GM23338 (cell line): ENCODE results near the gene AFF2. TPM values are rescaled to one million over a fixed set of nuclear protein-coding genes. Genes with fewer than 3 reads are reported as not detected.
A peak's percentile ranks its signal among the peaks of the same experiment; 100 is the strongest.

Experiments
- ATAC-seq: fragments of 200-7000 bp; cut with Tn5 transposase; 3 replicates; pipeline ENCODE4 v1.9.1; 2020
- DNase-seq: peaks from one replicate; pipeline ENCODE4 v3.0.0-alpha.2; 2015; ENCODE audit warnings: low spot score
- H2AFZ ChIP-seq: fragments of 200-600 bp; sonication (generic); 2 replicates; pipeline ENCODE4 v1.8.0; 2016; ENCODE audit warnings: antibody characterized with exemption, mild to moderate bottlenecking, moderate library complexity
- H3F3A ChIP-seq: fragments of 200-600 bp; sonication (generic); replicated peaks from 2 replicates; pipeline ENCODE4 v1.8.0; 2017; ENCODE audit warnings: antibody characterized with exemption, mixed run types, low read depth
- H3K27ac ChIP-seq: fragments of 200-600 bp; sonication (generic); 2 replicates; pipeline ENCODE4 v1.6.1; 2016; ENCODE audit warnings: low read depth
- H3K27me3 ChIP-seq: fragments of 200-600 bp; sonication (generic); 2 replicates; pipeline ENCODE4 v1.8.0; 2016; ENCODE audit warnings: mild to moderate bottlenecking, mixed run types, moderate library complexity; ENCODE audit not compliant: insufficient read depth
- H3K36me3 ChIP-seq: fragments of 200-600 bp; sonication (generic); 2 replicates; pipeline ENCODE4 v1.8.0; 2016; ENCODE audit warnings: mild to moderate bottlenecking; ENCODE audit not compliant: insufficient read depth
- H3K4me1 ChIP-seq: fragments of 200-600 bp; sonication (generic); 2 replicates; pipeline ENCODE4 v1.8.0; 2016; ENCODE audit warnings: mild to moderate bottlenecking, moderate library complexity; ENCODE audit not compliant: insufficient read depth
- H3K4me2 ChIP-seq: fragments of 200-600 bp; sonication (generic); 2 replicates; pipeline ENCODE4 v1.7.1; 2017; ENCODE audit warnings: mixed run types
- H3K4me3 ChIP-seq: fragments of 200-600 bp; sonication (generic); 2 replicates; pipeline ENCODE4 v1.6.1; 2016; ENCODE audit warnings: mixed run types
- H3K79me2 ChIP-seq: fragments of 200-600 bp; sonication (generic); replicated peaks from 2 replicates; pipeline ENCODE4 v1.8.0; 2017; ENCODE audit warnings: mild to moderate bottlenecking; ENCODE audit not compliant: insufficient read depth
- H3K9me2 ChIP-seq: fragments of 200-600 bp; sonication (generic); 2 replicates; pipeline ENCODE4 v1.8.0; 2017; ENCODE audit not compliant: insufficient read depth
- H4K20me1 ChIP-seq: fragments of 200-600 bp; sonication (generic); replicated peaks from 2 replicates; pipeline ENCODE4 v1.8.0; 2017; ENCODE audit warnings: mild to moderate bottlenecking; ENCODE audit not compliant: insufficient read depth
- H3K27ac Mint-ChIP-seq: 2 replicates; pipeline ENCODE4 v1.8.0; 2020; ENCODE audit warnings: inconsistent platforms, mild to moderate bottlenecking, moderate library complexity, mixed read lengths
- H3K27me3 Mint-ChIP-seq: 3 replicates; pipeline ENCODE4 v1.8.0; 2022; ENCODE audit warnings: low read depth, mild to moderate bottlenecking, moderate library complexity, mixed read lengths, inconsistent platforms; ENCODE audit not compliant: insufficient read depth, poor library complexity
- H3K36me3 Mint-ChIP-seq: 3 replicates; pipeline ENCODE4 v1.8.0; 2021; ENCODE audit warnings: low read depth, mild to moderate bottlenecking, inconsistent platforms, moderate library complexity, mixed read lengths
- H3K4me1 Mint-ChIP-seq: 3 replicates; pipeline ENCODE4 v1.8.0; 2020; ENCODE audit warnings: mild to moderate bottlenecking, inconsistent platforms, mixed read lengths
- H3K4me3 Mint-ChIP-seq: 3 replicates; pipeline ENCODE4 v1.8.0; 2021; ENCODE audit warnings: moderate library complexity, mild to moderate bottlenecking, inconsistent platforms, mixed read lengths
- H3K9me3 Mint-ChIP-seq: 3 replicates; pipeline ENCODE4 v1.8.0; 2020; ENCODE audit warnings: moderate library complexity, mild to moderate bottlenecking, inconsistent platforms, mixed read lengths
- EZH2phosphoT487 ChIP-seq: fragments of 200-600 bp; sonication (generic); IDR thresholded peaks from one replicate; pipeline ENCODE4 v1.8.1; 2018; ENCODE audit warnings: antibody characterized with exemption; ENCODE audit not compliant: unreplicated experiment
- NANOG ChIP-seq: IDR thresholded peaks from 2 replicates; pipeline ENCODE4 v1.6.1; 2016; ENCODE audit warnings: antibody characterized with exemption, borderline replicate concordance
- STAT1 ChIP-seq: IDR thresholded peaks from one replicate; pipeline ENCODE4 v1.6.1; 2016; ENCODE audit warnings: antibody characterized with exemption; ENCODE audit not compliant: unreplicated experiment
- ZNF114 ChIP-seq: fragments of 250-450 bp; sonication (Bioruptor Pico); IDR thresholded peaks from 2 replicates; pipeline ENCODE4 v1.5.0; 2020; ENCODE audit warnings: mild to moderate bottlenecking, moderate library complexity
- ZNF462 ChIP-seq: fragments of 250-450 bp; sonication (Bioruptor Pico); IDR thresholded peaks from 2 replicates; pipeline ENCODE4 v1.5.0; 2020; ENCODE audit warnings: mild to moderate bottlenecking, moderate library complexity
- polyA plus RNA-seq: library from polyadenylated mRNA; unstranded; fragments of >200 nt; fragmentation: Nextera tagmentation; extraction: Ambion mirVana; gene quantifications from 2 replicates; pipeline ENCODE4 v1.2.1, GENCODE V29; 2016
- total RNA-seq: library from RNA; depleted of rRNA; stranded (reverse); fragments of >200 nt; shearing (Covaris generic); gene quantifications from 2 replicates; pipeline ENCODE4 v1.2.3, GENCODE V29; 2014
- TF ChIP-seq, protein P1 (sequence below), 2 experiments: fragments of 200-600 bp in 1 of 2; sonication (generic) in 1 of 2; conservative IDR thresholded peaks; 2 replicates each; pipeline versions ENCODE4 v1.5.1 to v1.6.1; 2016 to 2017; ENCODE audit warnings: antibody characterized with exemption in 2 of 2, low read depth in 2 of 2, mild to moderate bottlenecking in 2 of 2, moderate library complexity in 1 of 2

Gene AFF2
- total and polyA plus RNA-seq, 2 experiments from 2014 or later, result 1.6 to 5.8 TPM

GRCh38 chrX:148856505-148856904 lies 356.1 kb downstream of the AFF2 start (continued):
- TF ChIP-seq ZNF462 (CRISPR knock-in tag), result no peak
- no peak for TF ChIP-seq NANOG

GRCh38 chrX:148865277-148866210 lies 365.1 kb downstream of the AFF2 start:
- H3K27me3 Mint-ChIP-seq, result peaks cover 2% of the 10 kb centered on the region
- H3K27ac Mint-ChIP-seq, result no peak overlapping the region
- H3K4me1 Mint-ChIP-seq, result peaks cover 25% of the 10 kb centered on the region
- no peak overlapping the region for H3K4me2 ChIP-seq
- H3K79me2 ChIP-seq, result no peaks in the 10 kb centered on the region
- H3K36me3 Mint-ChIP-seq, result no peaks in the 10 kb centered on the region
- H3K9me3 Mint-ChIP-seq, result no peaks in the 10 kb centered on the region
- ATAC-seq (peak; percentile 48), DNase-seq (peak; percentile 16)
- H3K4me3 ChIP-seq, result no peak overlapping the region
- no peaks in the 10 kb centered on the region for H3K36me3 ChIP-seq
- H3K9me2 ChIP-seq, result no peaks in the 10 kb centered on the region
- H3F3A ChIP-seq, result no peaks in the 10 kb centered on the region
- no peak overlapping the region for H2AFZ ChIP-seq
- no peaks in the 10 kb centered on the region for H3K27me3 ChIP-seq
- H3K4me1 ChIP-seq, result peaks cover 17% of the 10 kb centered on the region
- H4K20me1 ChIP-seq, result no peaks in the 10 kb centered on the region
- H3K27ac ChIP-seq, result no peak overlapping the region
- H3K4me3 Mint-ChIP-seq, result no peak overlapping the region
- TF ChIP-seq ZNF114 (CRISPR knock-in tag) (no peak), ZNF462 (CRISPR knock-in tag) (no peak), STAT1 (no peak), EZH2phosphoT487 (no peak)
- TF ChIP-seq, protein P1, sequence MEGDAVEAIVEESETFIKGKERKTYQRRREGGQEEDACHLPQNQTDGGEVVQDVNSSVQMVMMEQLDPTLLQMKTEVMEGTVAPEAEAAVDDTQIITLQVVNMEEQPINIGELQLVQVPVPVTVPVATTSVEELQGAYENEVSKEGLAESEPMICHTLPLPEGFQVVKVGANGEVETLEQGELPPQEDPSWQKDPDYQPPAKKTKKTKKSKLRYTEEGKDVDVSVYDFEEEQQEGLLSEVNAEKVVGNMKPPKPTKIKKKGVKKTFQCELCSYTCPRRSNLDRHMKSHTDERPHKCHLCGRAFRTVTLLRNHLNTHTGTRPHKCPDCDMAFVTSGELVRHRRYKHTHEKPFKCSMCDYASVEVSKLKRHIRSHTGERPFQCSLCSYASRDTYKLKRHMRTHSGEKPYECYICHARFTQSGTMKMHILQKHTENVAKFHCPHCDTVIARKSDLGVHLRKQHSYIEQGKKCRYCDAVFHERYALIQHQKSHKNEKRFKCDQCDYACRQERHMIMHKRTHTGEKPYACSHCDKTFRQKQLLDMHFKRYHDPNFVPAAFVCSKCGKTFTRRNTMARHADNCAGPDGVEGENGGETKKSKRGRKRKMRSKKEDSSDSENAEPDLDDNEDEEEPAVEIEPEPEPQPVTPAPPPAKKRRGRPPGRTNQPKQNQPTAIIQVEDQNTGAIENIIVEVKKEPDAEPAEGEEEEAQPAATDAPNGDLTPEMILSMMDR (conservative IDR thresholded peaks at IDR 0.05; ENCODE audit: low read depth in 2 of 2), result no peak
